Natural killer cell treated with Interleukin-12 subunit alpha and Interleukin-12 subunit beta and Interleukin-15 and Interleukin-18, amount 100 ng/mL, for 72 hours (primary cell): Measurements from ENCODE around the gene S100A7A. TPM values are rescaled to one million over a fixed set of nuclear protein-coding genes. Genes with fewer than 3 reads are reported as not detected.
"Not testable (repeated sequence)": the region's sequence is repeated elsewhere in the genome, so short reads cannot be mapped to it uniquely, and the experiment has no call there.

Experiments used
- ATAC-seq, 2 donors: fragments of 150-1000 bp; cut with Tn5 transposase in 1 of 2; sonication (Bioruptor Pico), chemical (Tn5 transposase) in 1 of 2; 2 replicates each; pipeline ENCODE4 v1.10.0; 2021
- DNase-seq: peaks from one replicate; pipeline ENCODE4 v3.0.0; 2022; ENCODE audit warnings: low spot score
- H3K27ac Mint-ChIP-seq, 2 donors: 1 replicate in 1 of 2; 2 replicates in 1 of 2; pipeline ENCODE4 v1.8.0; 2022; ENCODE audit warnings: mixed read lengths in 2 of 2, mild to moderate bottlenecking in 1 of 2, moderate library complexity in 1 of 2
- H3K27me3 Mint-ChIP-seq, 2 donors: 1 replicate in 1 of 2; 2 replicates in 1 of 2; pipeline ENCODE4 v1.8.0; 2022; ENCODE audit warnings: mixed read lengths in 2 of 2
- H3K36me3 Mint-ChIP-seq: one replicate; pipeline ENCODE4 v1.8.0; 2022; ENCODE audit warnings: mixed read lengths
- H3K4me1 Mint-ChIP-seq, 2 donors: 1 replicate in 1 of 2; 2 replicates in 1 of 2; pipeline ENCODE4 v1.8.0; 2022; ENCODE audit warnings: low read depth in 2 of 2, mixed read lengths in 2 of 2, mild to moderate bottlenecking in 1 of 2
- H3K4me3 Mint-ChIP-seq: one replicate; pipeline ENCODE4 v1.8.0; 2022; ENCODE audit warnings: mixed read lengths
- H3K9me3 Mint-ChIP-seq: 2 replicates; pipeline ENCODE4 v1.8.0; 2022; ENCODE audit warnings: mixed read lengths
- total RNA-seq, 2 donors: library from RNA; stranded (reverse); gene quantifications; one replicate each; pipeline ENCODE4 v1.2.3, GENCODE V29; 2022

S100A7A gene
- total RNA-seq, 2 donors from 2014 or later: not detected

DNA sequence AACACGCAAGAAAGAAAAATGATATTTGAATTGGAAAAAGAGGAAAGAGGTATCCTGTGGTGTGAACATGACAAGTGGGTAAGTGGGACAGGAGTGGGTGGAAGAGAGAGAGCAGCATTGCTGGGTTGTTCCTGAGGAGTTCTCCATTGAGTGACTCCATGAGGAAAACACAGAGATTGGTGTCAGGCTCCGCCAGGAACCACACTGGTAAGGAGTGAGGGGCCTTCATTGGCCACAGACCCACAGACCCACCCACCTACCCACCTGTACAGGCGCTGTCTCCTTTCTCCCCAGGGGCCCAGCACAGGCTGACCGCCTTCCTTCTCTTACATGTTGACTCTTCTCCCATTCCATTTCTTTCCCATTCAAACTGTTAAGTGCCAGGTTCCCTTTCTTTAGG lies 20.9 kb downstream of the S100A7A start:
- Mint-ChIP-seq H3K9me3 (no peaks in the 10 kb centered on the region), H3K27ac (no peak overlapping the region), H3K36me3 (no peaks in the 10 kb centered on the region), H3K4me1 (no peaks in the 10 kb centered on the region), H3K27me3 (peaks cover 17 to 21% of the 10 kb centered on the region in 2 donors), H3K4me3 (no peak overlapping the region)
- DNase-seq (no peak), ATAC-seq (no peak)

DNA sequence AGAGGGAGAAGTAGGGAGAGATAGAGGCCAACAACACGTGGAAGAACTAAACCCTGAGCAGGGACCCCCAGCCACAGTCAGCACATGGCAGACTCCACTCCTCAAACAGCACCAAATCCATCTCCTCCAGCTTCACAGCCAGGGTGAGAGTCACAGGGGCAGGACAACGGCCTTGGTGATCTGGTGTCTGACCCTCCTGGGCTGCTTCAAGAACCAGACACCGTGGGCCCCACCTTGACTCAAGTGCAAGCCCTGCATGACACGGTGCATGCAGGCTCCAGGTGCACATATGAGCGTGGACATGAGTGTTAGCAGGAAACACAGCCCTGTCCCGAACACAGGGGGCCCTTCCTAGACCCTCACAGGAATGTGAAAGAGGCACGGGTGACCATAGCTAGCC lies 22.3 kb downstream of the S100A7A start:
- no peaks in the 10 kb centered on the region for H3K4me1 Mint-ChIP-seq
- DNase-seq: no peak
- no peaks in the 10 kb centered on the region for H3K9me3 Mint-ChIP-seq
- no peak overlapping the region for H3K27ac Mint-ChIP-seq
- peaks cover 14 to 21% of the 10 kb centered on the region in 2 donors for H3K27me3 Mint-ChIP-seq
- H3K4me3 Mint-ChIP-seq: no peak overlapping the region
- ATAC-seq: peak in 1 of 2 donors; percentile 21
- no peaks in the 10 kb centered on the region for H3K36me3 Mint-ChIP-seq

DNA sequence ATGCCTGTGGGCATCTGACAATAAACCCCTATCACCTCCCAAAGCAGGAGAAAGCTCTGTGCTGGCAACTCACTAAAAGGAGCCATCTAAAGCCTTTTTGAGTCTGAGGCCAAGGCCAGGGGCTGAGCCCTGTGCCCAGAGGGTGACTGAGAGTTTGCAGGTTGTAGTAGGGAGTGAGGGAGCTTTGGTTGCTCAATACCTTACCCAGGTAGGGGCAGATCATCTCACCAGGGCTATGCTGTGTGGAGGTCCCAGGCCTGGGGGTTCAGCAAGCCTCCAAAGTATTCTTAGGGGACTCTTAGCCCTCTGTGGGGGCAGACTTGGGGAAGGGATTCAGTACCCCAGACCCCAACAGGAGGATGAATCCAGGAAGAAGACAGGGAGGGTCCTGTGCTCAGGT lies 23.0 kb downstream of the S100A7A start:
- no peak overlapping the region for H3K27ac Mint-ChIP-seq
- no peaks in the 10 kb centered on the region for H3K4me1 Mint-ChIP-seq
- H3K36me3 Mint-ChIP-seq: no peaks in the 10 kb centered on the region
- DNase-seq (no peak), ATAC-seq (no peak)
- H3K27me3 Mint-ChIP-seq: peaks cover 18 to 26% of the 10 kb centered on the region in 2 donors
- H3K9me3 Mint-ChIP-seq: no peaks in the 10 kb centered on the region
- H3K4me3 Mint-ChIP-seq: no peak overlapping the region

DNA sequence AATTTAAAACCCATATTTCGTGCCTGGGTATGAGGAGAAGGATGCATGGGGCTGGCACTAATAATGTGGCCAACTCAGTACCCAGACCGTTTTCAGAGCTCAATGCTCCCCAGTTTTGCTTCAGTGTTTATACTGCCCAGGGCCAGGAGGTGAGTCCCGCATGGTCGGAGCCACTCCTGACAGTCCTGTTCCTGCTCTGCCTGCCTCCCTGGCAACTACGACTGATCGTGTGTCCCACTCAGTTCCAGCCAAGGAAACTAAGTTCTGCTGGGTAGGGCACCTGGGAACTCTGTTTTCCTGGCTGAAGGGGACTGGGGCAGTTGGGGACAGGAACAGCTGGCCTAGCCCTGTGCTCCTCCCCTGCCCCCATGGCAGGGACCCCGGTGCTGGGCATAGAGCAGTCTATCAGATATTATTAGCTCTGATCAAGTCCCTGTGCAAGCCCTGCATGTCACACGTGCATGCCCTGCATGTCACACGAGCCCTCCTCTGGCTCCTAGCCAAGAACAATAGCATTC lies 25.0 kb downstream of the S100A7A start:
- Mint-ChIP-seq H3K27me3 (peaks cover 27 to 39% of the 10 kb centered on the region in 2 donors), H3K27ac (no peak overlapping the region), H3K4me1 (no peaks in the 10 kb centered on the region), H3K36me3 (no peaks in the 10 kb centered on the region), H3K4me3 (no peak overlapping the region), H3K9me3 (no peaks in the 10 kb centered on the region)
- DNase-seq (no peak), ATAC-seq (no peak)

DNA sequence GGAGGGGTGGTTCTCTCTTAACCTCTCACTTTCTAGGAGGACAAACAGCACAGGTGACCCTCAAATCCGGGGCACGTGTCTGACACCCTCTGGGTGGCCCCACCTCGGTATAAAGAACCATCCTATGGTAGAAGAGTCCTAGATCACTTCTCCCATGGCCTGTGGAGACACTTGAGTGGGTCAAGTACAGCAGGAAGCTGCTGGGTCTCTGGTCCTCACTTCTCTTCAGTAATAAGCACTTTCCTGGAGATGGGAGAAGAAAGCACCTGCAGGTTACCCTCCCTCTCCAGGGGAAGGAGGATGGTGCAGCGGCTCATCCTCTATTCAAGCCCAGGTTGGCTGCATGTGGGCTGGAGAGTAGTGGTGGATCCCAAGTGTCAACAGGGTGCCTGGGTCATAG lies 27.2 kb downstream of the S100A7A start:
- ATAC-seq: peak in 1 of 2 donors; percentile 18
- Mint-ChIP-seq H3K4me3 (no peak overlapping the region), H3K27me3 (peaks cover 28 to 35% of the 10 kb centered on the region in 2 donors), H3K4me1 (no peaks in the 10 kb centered on the region), H3K36me3 (no peaks in the 10 kb centered on the region), H3K27ac (no peak overlapping the region), H3K9me3 (no peaks in the 10 kb centered on the region)
- DNase-seq: no peak

DNA sequence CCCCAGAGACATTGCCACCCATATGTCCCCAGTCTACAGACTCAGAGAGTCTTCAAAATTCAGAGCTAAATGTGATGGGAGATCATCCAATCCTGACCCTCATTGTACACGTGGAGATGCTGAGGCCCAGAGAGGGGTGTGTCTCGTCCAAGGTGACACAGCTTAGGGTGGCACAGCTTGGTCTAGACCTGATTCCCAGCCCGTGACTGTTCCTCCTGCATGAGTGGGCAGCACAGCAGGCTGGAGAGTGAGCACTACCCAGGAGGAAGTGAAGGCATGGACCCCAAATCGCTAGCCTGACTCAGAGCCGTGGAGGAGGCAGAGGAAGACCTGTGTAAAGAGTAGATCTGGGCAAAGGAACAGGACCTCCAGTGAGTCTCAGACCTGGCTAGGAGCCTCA lies 27.8 kb downstream of the S100A7A start:
- peak in 1 of 2 donors; percentile 4 for ATAC-seq
- no peaks in the 10 kb centered on the region for H3K4me1 Mint-ChIP-seq
- H3K27ac Mint-ChIP-seq: no peak overlapping the region
- DNase-seq: no peak
- H3K27me3 Mint-ChIP-seq: peaks cover 30 to 40% of the 10 kb centered on the region in 2 donors
- no peak overlapping the region for H3K4me3 Mint-ChIP-seq
- H3K36me3 Mint-ChIP-seq: no peaks in the 10 kb centered on the region
- H3K9me3 Mint-ChIP-seq: no peaks in the 10 kb centered on the region

DNA sequence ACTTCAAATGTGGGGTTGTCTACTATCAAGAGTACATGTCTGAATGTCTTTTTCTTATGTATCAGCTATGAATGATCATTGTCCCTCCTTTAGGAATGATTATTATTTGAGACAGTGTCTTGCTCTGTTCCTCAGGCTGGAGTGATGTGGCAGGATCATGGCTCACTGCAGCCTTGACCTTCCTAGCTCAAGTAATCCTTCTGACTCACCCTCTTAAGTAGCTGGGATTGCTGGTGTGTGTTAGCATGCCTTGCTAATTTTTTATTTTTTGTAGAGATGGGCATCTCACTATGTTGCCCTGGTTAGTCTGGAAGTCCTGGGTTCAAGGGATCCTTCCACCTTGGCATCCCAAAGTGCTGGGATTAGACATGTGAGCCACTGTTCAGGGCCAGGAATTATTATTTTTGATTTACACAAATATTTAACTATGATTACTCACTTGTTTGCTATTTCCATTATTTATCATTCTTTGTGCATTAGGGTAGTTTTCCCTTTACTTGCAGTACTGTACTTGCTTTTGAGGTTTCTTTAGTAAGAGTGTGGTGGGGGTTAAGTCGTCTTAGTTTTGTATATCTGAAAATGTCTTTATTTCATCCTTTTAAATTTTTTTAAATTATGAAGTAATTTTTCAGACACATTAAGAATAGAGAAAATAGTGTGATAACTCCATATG lies 31.3 kb downstream of the S100A7A start:
- H3K4me3 Mint-ChIP-seq: no peak overlapping the region
- peaks cover 32 to 53% of the 10 kb centered on the region in 2 donors for H3K27me3 Mint-ChIP-seq
- ATAC-seq (no peak), DNase-seq (no peak)
- no peaks in the 10 kb centered on the region for H3K36me3 Mint-ChIP-seq
- no peaks in the 10 kb centered on the region for H3K4me1 Mint-ChIP-seq
- no peaks in the 10 kb centered on the region for H3K9me3 Mint-ChIP-seq
- H3K27ac Mint-ChIP-seq: no peak overlapping the region

DNA sequence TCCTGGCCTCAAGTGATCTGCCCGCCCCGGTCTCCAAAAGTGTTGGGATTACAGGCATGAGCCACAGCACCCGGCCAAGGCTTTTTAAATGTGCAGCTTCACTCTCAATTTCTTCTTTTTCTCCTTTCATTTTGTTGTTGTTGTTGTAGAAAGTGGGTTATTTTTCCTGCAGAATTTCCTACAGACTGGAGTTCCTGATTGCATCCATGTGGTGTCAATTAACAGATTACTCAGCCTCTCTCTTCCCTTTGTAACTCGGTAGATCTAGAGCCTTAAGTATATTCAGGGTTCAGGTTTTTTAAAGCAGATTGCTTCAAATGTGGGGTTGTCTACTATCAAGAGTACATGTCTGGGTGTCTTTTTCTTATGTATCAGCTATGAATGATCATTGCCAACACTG lies 32.5 kb downstream of the S100A7A start:
- not testable (repeated sequence) for H3K27ac Mint-ChIP-seq, H3K36me3 Mint-ChIP-seq, ATAC-seq, H3K4me1 Mint-ChIP-seq, H3K4me3 Mint-ChIP-seq, DNase-seq, H3K9me3 Mint-ChIP-seq
- peaks cover 35 to 52% of the 10 kb centered on the region in 2 donors for H3K27me3 Mint-ChIP-seq

DNA sequence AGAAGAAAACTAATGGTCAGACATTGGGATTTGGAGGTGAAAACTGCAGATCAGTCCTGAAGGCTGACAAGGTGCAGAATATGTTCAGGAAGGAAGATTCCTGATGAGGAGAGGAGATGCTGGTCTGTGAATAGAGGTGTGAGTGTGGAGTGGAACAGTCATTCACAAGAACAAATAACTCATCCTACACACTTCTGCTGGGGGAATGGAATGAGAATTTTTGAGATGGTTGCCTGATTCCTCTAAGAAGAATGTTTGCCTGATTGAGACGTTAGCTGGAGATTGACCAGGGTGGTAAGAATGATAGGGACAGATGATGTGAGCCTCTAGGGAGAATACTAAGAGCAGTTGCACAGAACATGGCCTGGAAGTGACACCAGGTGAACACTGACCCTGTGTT lies 40.1 kb downstream of the S100A7A start:
- ATAC-seq (no peak), DNase-seq (no peak)
- Mint-ChIP-seq H3K27ac (no peak overlapping the region), H3K4me3 (no peak overlapping the region), H3K27me3 (peaks cover 32 to 38% of the 10 kb centered on the region in 2 donors), H3K36me3 (no peaks in the 10 kb centered on the region), H3K9me3 (no peaks in the 10 kb centered on the region), H3K4me1 (no peaks in the 10 kb centered on the region)

DNA sequence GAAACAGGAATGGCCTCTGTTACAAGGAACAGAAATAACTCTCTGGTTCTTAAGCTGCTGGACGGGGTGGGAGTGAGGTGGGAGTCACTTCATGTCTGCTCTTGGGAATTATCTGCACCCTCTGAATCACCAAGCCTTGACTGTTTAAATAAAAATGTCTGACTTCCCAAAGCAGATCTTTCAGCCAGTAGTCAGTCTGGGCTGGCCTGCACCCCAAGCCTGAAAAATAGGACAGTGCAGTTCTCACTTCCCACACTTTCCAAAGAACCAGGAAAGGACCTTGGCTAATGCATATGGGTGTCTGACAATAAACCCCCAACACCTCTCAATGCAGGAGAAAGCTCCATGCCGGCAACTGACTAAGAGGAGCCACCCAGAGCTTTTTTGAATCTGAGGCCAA lies 43.3 kb downstream of the S100A7A start:
- Mint-ChIP-seq H3K4me1 (no peaks in the 10 kb centered on the region), H3K27ac (no peak overlapping the region), H3K36me3 (no peaks in the 10 kb centered on the region), H3K4me3 (no peak overlapping the region), H3K9me3 (no peaks in the 10 kb centered on the region), H3K27me3 (peaks cover 28 to 40% of the 10 kb centered on the region in 2 donors)
- ATAC-seq (no peak), DNase-seq (no peak)

DNA sequence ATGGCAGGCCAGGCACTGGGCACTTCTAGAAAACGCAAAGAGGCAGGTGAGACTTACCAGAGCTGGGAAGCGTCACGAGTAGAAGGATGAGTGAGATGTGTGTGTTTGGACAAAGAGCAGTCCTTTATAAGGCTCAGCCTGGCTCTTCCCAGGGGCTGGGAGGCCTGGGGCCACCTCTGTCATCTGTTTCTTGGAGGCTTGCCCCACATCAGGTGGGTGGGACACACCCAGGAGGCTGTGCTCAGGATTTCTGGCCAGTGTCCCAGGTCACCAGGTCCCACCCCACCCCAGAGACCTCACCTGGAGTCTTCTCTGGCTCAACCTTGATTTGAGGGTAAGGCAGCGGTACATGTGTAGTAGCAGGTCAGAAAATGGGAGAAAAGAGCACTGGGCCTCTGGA lies 44.2 kb downstream of the S100A7A start, which contains the start of gene S100A7:
TSS of gene S100A7 (minus strand) at position 101 of the 400 bp plus-strand sequence. CDS start 1,638 bp downstream, outside the sequence.
- Mint-ChIP-seq H3K4me1 (no peaks in the 10 kb centered on the region), H3K27ac (no peak within 1 kb of the TSS), H3K9me3 (no peaks in the 10 kb centered on the region), H3K4me3 (no peak within 1 kb of the TSS), H3K36me3 (no peaks in the 10 kb centered on the region), H3K27me3 (peaks cover 25 to 34% of the 10 kb centered on the region in 2 donors)
- peak in 1 of 2 donors; percentile 5 for ATAC-seq
- no peak for DNase-seq

DNA sequence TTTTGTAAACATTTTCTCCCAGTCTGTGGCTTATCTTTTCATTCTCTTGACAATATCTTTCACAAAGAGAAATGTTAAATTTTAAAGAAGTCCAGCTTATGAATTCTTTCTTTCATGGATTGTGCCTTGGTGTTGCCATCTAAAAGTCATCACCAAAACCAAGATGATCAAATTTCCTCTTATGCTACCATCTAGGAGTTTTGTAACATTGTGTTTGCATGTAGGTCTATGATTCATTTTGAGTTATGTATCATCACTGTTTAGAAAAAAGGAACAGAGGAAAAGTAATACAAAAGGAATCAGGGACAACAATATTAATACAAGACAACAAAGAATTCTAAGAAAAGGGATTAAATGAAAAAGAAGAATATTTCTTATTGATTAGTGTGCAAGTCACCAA lies 46.4 kb downstream of the S100A7A start:
- peaks cover 12 to 31% of the 10 kb centered on the region in 2 donors for H3K27me3 Mint-ChIP-seq
- H3K36me3 Mint-ChIP-seq, H3K4me3 Mint-ChIP-seq, H3K4me1 Mint-ChIP-seq, H3K9me3 Mint-ChIP-seq, DNase-seq, ATAC-seq, H3K27ac Mint-ChIP-seq: not testable (repeated sequence)

DNA sequence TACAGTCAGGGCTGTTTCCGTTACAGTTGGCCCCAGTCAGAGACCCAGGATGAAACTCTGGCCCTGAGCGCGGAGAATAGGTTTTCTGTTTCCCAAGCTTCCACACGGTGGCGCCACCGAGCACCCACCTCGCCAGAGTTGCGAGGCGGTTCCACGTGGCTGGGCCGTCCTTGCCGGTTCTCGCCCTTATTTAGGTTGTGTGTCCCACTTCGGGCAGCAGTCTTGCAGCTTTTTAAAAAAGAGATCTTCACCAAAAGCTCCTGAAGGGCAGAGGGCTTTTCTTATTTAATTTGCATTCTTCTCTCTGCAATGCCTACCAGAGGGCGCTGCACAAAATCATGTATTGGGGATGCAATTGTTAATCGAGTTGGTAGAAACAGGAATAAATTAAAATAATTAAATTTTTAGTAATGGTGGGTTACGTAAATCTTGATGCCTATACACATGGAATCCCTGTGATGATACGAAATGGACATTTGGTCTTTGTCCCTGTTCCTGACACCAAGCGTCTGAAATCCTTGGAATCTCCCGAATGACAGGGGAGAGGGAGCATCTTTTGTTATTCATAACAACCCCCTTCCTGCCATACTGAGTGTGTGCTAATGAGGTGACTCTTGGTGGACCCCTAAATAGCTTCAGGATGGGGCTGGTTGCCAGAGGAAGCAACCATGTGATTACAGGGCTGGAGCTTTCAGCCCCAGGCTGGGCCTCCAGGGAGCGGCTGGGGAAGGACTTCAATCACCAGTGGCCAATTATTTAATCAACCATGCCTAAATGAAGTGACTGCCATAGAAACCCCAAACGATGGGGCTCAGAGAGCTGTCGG lies 49.7 kb downstream of the S100A7A start:
- peaks cover 6 to 7% of the 10 kb centered on the region in 2 donors for H3K4me1 Mint-ChIP-seq
- H3K9me3 Mint-ChIP-seq: no peaks in the 10 kb centered on the region

DNA sequence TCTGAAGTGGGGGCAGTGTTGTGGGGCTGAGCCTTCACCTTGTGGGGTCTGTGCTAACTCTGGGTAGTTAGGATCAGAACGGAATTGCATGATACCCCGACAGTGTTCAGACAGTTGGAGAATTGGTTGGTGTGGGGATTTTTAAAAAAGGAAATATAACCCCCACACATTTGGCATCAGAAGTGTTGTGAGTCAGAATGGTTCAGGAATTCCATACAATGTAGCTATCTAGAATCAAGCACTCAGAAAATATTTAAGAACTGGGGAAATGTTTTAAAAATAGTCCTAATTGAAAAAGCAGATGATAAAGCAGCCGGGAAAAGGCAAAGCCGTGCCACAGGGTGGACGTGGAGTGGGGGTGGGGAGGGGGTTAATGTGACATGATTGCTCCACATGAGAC lies 50.6 kb downstream of the S100A7A start:
- peaks cover 5% of the 10 kb centered on the region for H3K36me3 Mint-ChIP-seq
- no peaks in the 10 kb centered on the region for H3K9me3 Mint-ChIP-seq
- H3K27ac Mint-ChIP-seq: no peak overlapping the region
- peaks cover 6 to 8% of the 10 kb centered on the region in 2 donors for H3K4me1 Mint-ChIP-seq
- H3K4me3 Mint-ChIP-seq: no peak overlapping the region
- H3K27me3 Mint-ChIP-seq: peaks cover 12 to 32% of the 10 kb centered on the region in 2 donors
- DNase-seq (no peak), ATAC-seq (no peak)

More for the DNA sequence above, 49.7 kb downstream of the S100A7A start:
- Mint-ChIP-seq H3K4me3 (no peak overlapping the region), H3K27ac (no peak overlapping the region), H3K27me3 (peaks cover 12 to 31% of the 10 kb centered on the region in 2 donors), H3K36me3 (peaks cover 5% of the 10 kb centered on the region)
- peak; percentile 69 to 70 for ATAC-seq
- no peak for DNase-seq
